Esophagus squamous epithelium (tissue), 4 donors: Measurements from ENCODE around the gene LBHD2.

Experiments
- CTCF ChIP-seq, 6 experiments: fragments of 450-650 bp in 4 of 6; fragments of 200-600 bp in 2 of 6; sonication (generic) in 2 of 6; IDR thresholded peaks; one replicate each; pipeline ENCODE4 v1.5.1; 2016 to 2019; ENCODE audit warnings: antibody characterized with exemption in 6 of 6, mild to moderate bottlenecking in 4 of 6, moderate library complexity in 4 of 6
- POLR2A ChIP-seq, 4 donors: fragments of 450-650 bp; IDR thresholded peaks; one replicate each; pipeline ENCODE4 v1.6.1; 2017; ENCODE audit warnings: antibody characterized with exemption in 4 of 4, mild to moderate bottlenecking in 4 of 4, moderate library complexity in 3 of 4

- TF ChIP-seq CTCF (IDR thresholded peaks at IDR 0.05) (no peak), POLR2A (IDR thresholded peaks at IDR 0.05) (no peak)
These were observed 50.9 kb downstream of the LBHD2 start for GRCh38 chr14:103134919-103135318.
